DMS153 treated with DMSO at 0.1 percent for 48 hours (cell line): ENCODE data around the gene ZNF576.
"Not testable (repeated sequence)": the region's sequence is repeated elsewhere in the genome, so short reads cannot be mapped to it uniquely, and the experiment has no call there.

Experiments used
- DNase-seq: peaks from one replicate; lab custom pipeline; 2025; ENCODE audit not compliant: unreplicated experiment; lab: John Stamatoyannopoulos, UW

ZNF576 gene

DNA sequence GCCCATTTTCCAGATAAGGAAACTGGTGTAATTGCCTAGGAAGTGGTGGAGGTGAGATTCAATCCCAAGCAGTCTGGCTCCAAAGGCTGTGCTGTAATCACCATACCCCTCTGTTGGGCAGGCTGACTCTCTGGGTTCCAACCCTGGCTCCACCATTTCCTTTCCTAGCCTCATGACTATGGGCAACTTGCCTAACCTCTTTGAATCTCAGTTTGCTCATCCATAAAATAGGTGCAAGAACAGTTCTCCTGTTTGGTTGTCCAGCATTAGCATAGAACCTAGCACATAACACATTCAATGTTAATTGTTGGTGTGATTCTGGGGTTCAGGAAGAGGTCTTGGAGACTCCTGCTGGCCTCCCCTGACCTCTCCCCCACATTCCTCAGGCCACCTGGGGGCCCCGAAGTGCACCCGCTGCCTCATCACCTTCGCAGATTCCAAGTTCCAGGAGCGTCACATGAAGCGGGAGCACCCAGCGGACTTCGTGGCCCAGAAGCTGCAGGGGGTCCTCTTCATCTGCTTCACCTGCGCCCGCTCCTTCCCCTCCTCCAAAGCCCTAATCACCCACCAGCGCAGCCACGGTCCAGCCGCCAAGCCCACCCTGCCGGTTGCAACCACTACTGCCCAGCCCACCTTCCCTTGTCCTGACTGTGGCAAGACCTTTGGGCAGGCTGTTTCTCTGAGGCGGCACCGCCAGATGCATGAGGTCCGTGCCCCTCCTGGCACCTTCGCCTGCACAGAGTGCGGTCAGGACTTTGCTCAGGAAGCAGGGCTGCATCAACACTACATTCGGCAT is 2.2 kb downstream of the ZNF576 start:
- no peak for DNase-seq

DNA sequence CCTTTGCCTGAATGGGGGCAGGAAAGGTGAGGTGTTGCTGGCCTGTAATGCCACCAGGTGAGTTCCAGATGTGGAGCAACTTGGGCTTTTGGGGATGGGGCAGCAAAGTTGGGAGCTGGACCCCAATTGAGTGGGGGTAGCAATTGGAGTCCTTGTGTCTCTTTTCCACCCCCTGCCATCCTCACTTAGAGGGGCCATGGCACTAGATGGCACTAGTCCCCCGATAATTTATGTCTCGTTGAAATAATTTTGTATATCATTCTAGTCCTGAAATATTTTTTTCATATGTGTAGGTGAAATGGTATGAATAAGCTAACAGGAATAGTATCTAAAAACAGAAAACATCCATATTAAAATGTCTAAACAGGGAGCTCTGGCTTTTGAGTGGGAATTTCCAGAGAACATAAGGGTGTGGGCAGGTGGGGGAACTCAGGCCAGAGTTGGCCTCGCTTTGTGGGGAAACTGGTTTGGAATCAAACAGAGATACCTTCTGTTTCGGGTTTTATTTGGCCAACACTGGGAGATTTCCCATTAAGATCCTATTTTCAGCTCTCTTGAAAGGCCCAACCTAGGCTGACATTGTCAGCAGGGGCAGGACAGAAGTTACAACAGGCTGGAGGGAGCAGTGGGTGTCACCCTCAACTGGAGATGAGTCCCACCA is 3.4 kb downstream of the ZNF576 start:
- DNase-seq: no peak

DNA sequence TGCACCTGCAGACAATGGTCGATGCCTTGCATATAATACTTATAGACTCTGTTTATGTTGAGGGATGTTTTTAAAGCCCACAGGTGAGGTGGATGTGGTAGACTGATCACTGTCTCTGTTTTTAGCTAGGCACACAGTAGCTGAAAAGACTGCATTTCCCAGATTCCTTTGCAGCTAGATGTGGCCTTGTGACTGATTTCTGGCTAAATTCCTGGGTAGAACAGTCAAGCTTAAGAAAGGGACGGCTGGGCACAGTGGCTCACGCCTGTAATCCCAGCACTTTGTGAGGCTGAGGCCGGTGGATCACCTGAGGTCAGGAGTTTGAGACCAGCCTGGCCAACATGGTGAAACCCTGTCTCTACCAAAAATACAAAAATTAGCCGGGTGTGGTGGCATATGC is 3.9 kb downstream of the ZNF576 start:
- DNase-seq: not testable (repeated sequence)

DNA sequence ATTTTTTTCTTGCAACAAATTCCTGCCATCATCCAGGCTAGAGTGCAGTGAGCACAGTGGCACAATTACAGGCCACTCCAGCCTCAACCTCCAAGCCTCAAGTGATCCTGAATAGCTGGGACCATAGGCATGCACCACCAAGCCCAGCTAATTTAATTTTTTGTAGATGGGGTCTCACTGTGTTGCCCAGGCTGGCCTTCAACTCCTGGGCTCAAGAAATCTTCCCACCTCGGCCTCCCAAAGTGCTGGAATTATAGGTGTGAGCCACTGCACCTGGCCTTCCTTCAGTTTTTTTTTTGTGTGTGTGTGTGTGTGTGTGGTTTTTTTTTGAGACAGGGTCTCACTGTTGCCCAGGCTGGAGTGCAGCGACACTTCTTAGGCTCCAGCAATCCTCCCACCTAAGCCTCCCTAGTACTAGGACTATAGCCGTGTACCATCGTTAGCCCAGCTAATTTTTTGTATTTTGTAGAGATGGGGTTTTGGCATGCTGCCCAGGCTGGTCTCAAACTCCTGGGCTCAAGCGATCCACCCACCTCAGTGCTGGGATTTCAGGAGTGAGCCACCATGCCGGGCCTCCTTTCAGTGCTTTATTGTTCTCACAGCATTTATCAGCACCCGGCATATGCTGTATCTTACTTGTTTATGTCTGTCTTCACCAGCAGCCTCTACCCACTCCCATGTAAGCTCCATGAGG is 9.6 kb downstream of the ZNF576 start:
- DNase-seq: no peak

DNA sequence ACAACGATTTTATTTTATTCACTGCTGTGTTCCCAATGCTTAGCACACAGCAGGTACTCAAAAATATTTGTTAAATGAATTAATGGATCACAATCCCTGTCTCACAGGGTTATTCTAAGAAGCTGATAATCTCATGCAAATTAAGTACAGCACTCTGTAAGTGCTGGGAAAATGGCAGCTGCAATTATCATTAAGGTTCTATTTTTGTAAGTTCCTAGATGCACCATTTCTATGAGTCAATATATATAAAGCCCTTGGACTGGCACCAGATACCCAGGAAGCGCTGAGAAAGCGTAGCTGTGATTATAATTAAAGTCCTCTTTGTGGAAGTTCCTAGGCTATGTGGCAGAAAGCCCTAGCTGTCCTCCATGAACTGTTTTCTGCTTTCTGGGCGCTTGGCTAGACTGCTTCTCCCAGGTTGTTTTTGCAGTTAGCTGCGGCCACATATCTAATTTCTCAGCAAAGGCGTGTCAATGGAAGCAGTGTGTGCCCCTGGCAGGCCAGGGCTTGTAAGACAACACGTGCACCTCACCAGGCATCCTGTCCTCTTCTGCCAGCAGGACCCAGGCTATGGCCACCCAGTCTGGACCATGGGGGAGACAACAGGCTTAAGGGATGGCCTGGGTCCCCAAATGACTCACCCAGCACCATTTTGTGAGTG is 10.3 kb downstream of the ZNF576 start:
- no peak for DNase-seq

DNA sequence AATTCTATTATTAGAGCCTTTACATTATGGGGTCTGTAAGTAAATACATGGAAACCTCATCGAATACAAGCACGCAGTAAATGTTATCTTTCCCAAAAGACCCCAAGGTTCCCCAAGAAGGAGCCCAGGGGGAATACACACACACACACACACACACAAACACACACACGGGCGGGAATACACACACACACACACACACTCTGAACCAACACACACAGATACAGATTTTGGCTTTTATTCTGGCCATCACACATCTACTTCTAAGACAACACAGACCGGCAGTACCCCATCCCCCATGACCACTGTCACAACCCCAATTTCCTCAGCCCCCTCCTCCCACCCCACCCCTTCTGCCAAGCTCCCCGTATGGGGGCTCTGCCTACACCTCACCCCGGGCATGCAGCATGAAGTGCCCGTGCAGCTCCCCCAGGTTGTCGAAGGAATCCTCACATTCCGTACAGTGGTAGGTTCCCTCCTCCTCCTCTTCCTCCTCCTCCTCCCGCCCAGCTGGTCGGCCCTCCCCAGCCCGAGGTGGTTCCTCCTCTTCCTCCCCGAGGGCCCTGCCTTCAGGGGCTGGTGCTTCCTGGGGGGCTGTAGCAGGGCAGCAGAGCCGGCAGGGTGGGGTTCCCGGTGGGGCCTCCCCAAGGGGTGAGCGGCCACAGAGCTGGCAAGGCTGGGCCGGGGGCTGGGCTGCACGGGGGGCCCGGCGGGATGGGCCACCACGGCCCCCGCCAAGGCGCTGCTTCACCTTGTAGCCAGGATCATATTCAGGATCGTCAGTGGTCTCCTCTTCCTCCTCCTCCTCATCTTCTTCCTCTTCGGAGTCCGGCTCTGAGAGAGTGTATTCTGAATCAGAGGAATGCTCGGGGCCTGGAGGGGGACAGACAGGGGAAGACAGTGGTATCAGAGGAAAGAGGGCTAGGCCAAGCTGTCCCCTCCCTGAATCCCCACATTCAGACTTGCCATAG is 11.1 kb downstream of the ZNF576 start:
- DNase-seq: no peak

DNA sequence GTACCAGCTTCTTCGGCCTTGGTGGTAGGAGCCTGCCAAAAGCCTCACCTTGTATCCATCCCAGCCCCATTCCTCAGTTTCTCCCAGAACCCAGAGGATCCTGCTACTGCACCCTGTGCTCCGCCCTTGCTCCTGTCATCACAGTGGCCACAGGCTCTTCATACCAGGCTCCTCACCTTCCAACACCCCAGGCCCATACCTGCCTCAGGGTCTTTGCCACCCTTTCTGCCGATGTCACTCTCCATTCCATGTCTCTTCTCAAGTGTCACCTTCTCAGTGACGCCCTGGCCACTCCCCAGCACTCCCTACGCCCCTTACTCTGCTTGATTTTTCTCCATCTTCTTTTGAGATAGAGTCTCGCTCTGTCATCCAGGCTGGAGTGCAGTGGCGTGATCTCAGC is 13.5 kb downstream of the ZNF576 start:
- DNase-seq: no peak

DNA sequence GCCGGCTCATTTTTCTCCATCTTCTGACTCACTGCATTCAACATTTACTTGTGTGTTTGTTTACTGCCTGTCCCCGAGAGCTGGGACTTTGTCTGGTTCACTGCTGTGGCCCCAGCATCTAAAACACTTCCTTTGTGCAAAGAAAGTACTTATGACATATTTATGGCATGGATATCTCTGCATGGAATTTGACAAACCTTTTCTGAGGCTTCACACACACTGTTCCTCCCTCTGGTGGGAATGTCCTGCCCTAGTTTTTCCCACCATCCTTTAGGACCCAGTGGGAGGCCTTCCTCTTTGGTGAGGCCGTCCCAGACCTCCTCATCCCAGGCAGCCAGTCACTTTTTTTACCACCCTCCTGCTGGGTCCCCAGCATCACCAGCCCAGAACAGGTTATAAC is 14.1 kb downstream of the ZNF576 start:
- no peak for DNase-seq

DNA sequence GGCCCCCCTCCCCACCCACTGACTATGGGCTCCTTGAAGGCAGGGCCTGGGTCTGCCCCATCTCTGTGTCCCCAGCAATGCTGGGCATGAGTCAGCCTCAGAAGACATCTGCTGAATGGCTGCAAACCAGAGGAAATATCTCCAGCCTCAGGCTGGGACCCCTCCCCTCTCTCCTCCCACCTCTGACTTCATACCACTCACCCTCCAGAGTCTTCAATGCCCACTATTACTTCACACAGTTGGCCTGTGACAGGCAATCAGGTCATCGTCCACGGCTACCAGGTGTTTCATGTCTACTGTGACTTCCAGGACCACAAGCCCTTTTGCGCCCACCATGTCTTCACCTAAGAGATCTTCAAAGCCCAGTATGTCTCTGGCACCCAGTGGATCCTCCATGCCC is 15.4 kb downstream of the ZNF576 start, which contains the start of gene SRRM5:
SRRM5 (plus strand) TSS at position 301 of the 400 bp plus-strand sequence; CDS start at position 335, 34 bp downstream.
- no peak for DNase-seq

DNA sequence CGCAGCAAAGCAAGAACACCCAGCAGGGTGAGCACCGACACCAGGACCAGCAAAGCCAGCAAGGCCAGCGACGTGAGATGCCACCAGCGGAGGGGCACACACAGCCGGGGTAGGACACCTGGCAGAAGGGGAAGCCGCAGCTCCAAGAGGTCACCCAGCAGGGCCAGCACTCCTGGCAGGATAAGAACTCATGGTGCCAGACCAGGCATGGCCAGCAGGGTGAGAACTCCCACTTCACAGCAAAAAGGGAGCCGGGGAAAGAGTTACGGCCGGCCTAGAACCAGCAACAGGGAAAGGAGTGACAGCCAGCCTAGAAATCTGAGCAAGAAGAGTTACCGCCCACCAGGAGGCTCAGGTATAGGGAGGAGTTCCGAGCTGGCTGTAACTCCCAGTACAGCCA is 16.0 kb downstream of the ZNF576 start:
- DNase-seq: no peak

DNA sequence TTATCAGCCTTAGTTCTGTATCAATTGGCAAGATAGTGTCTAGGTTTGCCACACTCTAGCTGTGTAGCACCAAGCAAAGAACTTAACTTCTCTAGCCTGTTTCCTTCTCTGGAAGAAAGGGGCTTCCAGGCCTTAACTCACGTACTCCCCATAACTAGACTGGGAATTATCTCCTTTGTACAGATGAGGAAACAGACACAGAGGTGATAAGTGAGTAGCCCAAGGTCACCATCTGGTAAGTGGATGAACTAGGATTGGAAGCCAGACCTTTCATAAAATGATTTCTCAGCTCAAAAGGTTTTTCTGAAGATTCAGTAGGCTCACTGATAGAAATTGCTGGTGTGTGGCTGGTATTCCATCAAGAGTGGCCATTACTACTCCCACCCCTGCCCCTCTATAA is 19.9 kb downstream of the ZNF576 start:
- DNase-seq: no peak

DNA sequence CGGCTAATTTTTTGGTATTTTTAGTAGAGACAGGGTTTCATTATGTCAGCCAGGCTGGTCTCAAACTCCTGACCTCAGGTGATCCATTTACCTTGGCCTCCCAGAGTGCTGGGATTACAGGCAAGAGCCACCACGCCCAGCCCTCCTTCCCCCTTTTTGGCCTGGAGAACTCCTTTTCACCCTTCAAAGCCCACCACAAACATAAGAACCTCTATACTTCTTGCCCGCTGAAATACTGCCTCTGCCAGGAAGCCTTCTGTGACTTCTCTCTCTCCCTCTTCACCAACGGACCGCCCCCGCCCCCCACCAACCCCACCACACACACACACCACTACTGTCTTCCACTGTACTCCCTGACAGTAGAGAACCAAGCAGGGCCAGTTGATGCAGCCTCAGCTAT is 20.6 kb downstream of the ZNF576 start:
- no peak for DNase-seq

DNA sequence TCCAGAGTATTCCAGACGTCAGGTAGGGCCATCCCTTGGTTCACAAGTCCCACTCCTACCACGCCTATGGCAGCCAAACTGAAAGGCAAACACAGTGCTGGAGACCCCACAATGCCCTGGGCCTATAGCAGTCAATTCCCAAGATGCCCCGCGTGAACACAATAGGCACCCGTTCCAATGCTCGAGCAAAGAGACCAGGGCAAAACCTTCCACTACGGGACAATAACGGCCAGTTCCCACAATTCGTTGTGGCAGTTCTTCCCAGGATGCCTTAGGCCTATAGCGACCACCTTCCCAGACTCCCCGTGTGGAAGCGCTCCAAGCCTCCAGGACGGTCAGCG is 22.5 kb downstream of the ZNF576 start:
- DNase-seq: peak; percentile 64

DNA sequence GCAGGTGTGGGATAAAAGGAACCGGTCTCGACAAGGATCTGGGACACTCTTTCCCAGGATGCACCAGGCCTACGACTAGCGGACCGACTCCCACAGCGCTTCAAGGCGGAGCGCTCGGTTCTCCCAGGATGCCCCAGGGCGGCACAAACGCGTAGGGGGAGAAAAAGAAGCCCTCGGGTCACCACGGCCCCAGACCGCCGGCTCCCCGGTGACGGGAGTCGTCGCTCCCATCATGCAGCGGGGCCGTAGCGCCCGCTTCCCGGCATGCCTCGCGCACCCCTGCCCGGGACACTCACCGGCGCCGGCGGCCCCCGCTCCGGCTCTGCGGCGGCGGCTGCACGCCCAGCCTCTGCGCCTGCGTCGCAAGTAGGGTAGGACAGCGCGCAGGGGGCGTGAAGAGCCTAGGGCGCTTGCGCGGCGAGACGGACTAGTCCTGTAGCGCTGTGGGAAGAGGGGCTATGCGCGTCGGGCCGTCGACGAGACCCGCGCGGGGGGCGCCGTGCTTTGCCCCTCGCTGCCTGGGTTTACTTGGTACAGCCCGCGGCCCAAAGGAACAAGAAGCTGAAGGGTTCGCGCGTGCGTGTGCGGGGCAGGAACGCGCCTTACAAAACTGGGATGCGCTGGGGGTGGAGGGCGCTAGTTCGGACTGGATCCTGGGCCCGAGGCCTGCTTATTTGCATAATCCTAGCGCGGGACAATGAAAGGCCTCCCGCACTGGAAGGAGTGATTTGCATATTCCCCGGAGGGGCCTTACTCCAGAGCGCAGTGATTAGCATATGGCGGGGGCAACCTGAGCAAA is 23.1 kb downstream of the ZNF576 start, which contains the start of gene ZNF428:
ZNF428 (minus strand) TSS at position 368 of the 799 bp plus-strand sequence. CDS start 5,325 bp downstream, outside the sequence.
- DNase-seq: peak; percentile 89

DNA sequence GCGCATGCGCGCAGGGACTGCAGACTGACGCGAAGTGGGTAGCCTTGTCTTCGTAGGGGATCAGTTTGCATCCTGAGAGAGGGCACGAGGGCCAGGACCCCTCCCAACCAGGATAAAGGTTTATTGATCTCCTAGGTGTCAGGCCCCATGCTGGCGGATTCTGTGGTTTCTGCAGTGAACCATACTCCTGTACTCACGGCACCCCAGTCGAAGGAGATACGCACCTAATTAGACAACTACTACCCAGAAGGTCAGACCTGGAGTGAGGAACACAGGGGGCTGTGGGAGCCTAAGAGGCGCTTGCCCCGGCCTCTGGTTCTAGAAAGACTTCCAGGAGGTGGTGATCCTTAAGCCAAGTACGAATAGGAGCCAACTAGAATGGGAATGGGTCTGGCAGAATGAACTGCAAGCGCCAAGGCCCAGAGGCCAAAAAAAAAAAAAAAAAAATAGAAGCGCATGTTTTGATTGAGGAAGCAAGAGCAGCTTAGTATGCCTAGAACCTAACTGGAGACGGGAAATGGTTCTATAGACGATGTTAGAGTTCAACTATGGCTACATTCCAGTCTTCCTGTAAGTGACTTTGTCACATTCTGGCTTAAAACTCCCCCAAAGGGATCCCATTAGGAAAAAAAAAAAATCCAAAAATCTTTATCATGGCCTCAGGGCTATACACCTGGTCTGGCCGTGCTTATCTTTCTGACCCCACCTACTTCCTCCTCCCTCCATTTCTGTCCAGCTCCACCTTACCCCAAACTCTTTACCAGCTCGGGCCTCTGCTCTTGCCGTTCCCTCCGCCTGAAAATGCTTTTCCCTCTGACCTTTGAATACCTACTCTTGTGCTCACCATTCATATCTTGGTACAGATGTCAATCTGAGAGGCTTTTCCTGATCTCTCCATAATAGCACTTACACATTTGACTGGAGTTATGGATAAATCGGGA is 23.9 kb downstream of the ZNF576 start:
- no peak for DNase-seq

DNA sequence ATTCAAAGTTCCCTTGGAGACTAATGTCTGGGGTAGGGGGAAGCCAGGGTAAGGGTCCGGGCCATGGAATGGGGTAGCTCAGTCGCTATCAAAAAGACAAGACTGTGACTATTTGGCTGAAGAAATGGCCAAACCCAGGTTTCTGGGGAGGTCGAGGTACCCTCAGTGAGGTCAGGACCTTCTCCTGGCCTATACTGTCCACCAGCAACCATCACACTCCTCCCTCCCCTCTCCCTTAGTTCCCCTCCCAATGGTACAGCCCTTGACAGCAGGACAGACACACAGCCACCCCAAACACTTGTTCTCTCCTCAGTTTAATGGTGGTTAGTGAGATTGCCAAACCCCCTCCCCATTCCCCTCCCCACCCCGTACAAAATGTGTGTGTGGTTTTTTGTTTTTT is 25.7 kb downstream of the ZNF576 start:
- DNase-seq: no peak

DNA sequence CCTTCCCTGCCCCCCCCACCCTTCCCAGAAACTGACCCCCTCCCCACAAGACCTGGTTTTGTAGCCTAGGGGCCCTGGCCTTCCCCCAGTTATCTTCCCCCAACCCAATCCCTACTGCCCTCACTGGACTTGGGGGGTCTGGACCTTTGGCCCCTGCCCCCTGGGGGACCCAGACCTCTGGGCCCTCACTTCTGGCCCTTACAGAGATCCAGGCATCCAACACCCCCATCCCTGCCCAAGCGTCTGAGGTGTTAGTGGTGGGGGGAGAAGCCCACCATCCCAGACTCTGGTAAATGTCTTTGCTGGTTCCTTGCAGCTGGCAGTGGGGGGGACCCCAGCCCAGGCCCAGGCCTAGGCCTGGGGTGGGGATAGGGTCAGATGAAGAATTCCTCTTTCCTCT is 26.6 kb downstream of the ZNF576 start:
- DNase-seq: no peak

DNA sequence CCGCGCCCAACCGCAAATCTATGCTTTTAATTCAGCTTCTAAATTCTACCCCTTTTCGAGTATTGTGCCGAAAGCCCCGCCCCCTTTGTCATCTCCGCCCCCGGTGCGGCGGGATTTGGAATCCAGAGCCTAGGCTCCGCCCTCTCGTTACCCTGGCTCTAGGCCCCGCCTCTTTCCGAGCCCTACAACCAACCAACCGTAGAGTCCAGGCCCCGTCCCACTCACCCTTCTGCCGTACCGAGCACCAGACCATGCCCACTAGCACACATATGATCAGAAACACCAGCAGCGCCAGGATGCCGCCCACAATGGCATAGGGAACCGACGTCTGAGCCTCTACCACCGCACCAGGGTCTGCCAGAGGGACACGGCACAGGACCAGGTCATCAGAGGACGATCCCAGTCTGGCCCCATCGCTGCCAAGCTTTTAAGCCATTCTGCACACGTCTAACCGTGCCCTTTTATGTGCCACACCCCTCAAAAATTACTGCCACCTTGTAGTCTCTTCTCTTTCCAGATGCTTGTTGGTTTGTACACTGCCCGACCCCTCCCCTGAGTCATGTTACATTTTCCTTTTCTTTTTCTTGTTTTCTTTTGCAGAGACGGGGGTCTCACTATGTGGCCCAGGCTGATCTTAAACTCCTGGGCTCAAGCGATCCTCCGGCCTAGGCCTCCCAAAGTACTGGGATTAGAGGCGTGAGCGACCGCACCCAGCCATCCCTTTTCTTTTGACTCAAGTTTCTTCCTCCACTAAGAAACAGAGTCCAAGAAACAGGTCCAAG is 27.7 kb downstream of the ZNF576 start:
- DNase-seq: no peak
